GM12873 (cell line): ENCODE data around the gene VPS51.

Experiments used
- TF ChIP-seq, protein P1 (sequence below): IDR thresholded peaks from 2 replicates; pipeline ENCODE4 v1.5.1; 2012; ENCODE audit warnings: low read depth, mild to moderate bottlenecking, moderate library complexity, low read length, control low read depth; ENCODE audit not compliant: insufficient read depth; ENCODE audit errors: missing control alignments

Gene VPS51

DNA sequence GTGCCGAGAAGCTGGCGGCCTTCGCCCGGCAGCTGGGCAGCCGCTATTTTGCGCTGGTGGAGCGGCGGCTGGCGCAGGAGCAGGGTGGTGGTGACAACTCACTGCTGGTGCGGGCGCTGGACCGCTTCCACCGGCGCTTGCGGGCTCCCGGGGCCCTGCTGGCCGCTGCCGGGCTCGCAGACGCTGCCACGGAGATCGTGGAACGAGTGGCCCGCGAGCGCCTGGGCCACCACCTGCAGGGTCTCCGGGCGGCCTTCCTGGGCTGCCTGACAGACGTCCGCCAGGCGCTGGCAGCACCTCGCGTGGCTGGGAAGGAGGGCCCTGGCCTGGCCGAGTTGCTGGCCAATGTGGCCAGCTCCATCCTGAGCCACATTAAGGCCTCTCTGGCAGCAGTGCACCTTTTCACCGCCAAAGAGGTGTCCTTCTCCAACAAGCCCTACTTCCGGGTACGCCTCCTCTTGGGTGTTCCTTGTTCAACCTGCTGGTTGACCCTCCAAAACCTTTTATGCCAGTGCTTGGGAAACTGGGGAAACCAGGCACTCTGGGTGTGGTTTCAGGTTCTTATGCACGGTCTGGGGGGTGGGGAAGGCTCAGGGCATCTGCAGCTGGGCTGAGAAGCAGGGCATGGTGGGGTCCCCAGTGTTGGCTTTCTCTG is 12.6 kb downstream of the VPS51 start:
- TF ChIP-seq, protein P1, sequence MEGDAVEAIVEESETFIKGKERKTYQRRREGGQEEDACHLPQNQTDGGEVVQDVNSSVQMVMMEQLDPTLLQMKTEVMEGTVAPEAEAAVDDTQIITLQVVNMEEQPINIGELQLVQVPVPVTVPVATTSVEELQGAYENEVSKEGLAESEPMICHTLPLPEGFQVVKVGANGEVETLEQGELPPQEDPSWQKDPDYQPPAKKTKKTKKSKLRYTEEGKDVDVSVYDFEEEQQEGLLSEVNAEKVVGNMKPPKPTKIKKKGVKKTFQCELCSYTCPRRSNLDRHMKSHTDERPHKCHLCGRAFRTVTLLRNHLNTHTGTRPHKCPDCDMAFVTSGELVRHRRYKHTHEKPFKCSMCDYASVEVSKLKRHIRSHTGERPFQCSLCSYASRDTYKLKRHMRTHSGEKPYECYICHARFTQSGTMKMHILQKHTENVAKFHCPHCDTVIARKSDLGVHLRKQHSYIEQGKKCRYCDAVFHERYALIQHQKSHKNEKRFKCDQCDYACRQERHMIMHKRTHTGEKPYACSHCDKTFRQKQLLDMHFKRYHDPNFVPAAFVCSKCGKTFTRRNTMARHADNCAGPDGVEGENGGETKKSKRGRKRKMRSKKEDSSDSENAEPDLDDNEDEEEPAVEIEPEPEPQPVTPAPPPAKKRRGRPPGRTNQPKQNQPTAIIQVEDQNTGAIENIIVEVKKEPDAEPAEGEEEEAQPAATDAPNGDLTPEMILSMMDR = no peak

GRCh38 chr11:65109231-65110198 is 13.5 kb downstream of the VPS51 start:
- TF ChIP-seq, protein P1 = no peak

GRCh38 chr11:65110354-65110861 is 14.4 kb downstream of the VPS51 start:
- TF ChIP-seq, protein P1 = peak; percentile 98

DNA sequence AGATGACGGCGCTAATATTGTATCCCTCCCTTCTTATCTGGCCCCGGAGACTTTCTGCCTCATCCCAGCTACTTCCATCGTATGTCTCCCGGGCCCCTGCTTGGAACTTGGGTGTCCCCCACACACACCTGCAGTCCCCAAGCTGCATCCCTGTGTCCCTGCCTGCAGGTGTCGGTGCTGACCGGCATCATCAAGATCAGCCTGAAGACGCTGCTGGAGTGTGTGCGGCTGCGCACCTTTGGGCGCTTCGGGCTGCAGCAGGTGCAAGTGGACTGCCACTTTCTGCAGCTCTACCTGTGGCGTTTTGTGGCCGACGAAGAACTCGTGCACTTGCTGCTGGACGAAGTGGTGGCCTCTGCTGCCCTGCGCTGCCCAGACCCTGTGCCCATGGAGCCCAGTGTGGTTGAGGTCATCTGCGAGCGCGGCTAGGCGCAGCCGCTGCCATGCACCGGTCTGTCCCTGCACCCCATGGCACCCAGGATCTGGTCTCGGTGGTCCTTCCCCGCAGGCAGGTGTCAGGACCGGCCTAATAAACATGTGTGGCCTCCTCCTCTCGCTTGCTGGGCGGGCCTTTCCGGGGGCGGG is 15.2 kb downstream of the VPS51 start:
- TF ChIP-seq, protein P1 = peak; percentile 5

DNA sequence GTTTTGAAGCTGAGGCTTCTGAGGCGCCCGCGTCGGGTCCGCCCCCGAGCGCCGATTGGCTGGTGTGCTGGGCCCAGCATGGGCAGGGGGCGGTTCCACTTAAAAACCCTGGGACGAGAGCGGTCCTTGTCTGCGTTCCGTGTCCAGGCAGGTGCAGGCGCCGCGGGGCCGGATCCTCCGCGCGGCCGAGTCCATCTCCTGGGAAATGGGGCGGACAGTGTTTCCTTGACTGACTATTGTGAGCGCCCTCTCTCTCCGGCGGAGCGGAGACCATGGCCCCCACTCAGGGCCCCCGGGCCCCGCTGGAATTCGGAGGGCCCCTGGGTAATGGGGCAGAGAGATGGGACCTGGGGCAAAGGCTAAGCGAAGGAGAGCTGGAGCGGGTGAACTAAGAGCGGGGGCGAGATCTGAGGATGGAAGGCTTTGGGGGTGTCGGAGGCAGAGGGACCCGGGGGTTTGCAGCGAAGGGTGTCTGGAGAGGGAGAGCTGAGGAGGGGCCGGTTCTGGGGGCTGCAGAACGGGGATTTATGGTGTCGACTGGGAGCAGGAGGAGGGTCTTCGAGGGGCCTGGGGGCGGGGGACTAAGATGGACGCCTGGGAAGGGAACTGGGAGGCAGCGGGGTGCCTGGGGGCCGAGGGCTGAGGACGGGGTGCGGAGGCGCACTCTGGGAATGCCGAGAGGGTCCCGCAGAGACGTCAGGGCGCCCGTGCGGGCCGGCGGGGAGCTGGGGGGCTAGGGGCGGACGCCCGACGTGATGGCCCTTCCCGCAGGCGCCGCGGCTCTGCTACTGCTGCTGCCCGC is 15.9 kb downstream of the VPS51 start, which contains the start of gene TM7SF2:
TSS of gene TM7SF2 (plus strand) at position 129 of the 802 bp plus-strand sequence. CDS start at position 273, 144 bp downstream.
- TF ChIP-seq, protein P1 = no peak

DNA sequence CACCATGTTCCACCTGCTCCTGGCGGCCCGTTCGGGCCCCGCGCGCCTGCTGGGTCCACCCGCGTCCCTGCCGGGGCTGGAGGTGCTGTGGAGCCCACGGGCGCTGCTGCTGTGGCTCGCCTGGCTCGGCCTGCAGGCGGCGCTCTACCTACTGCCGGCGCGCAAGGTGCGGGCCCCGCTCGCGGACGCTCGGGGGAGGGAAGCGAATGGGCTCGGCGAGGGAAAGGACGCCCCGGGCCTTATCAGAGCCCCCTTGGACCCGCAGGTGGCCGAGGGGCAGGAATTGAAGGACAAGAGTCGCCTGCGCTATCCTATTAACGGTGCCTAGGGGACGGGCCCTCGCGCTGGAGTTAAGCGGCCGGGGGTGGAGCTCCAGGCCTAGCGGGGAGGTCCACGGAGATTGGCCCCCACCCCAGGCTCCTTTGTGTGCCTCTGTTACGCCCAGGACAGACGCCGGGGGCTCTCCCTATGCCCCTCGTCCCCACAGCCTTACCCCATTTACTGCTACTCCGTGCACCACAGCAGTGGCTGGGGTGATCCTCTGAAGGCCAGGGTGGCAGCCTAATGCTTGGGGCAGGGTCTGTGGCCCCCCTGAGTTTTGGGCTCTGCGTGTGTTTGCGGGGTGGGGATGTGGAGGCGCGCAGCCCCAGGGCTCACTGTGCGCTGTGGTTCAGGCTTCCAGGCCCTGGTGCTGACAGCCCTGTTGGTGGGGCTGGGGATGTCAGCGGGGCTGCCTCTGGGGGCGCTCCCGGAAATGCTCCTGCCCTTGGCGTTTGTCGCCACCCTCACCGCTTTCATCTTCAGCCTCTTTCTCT is 16.7 kb downstream of the VPS51 start:
- TF ChIP-seq, protein P1 = peak; percentile 89
